HT-29 (cell line): ENCODE results near the gene GPLD1. TPM values are rescaled to one million over a fixed set of nuclear protein-coding genes. Genes with fewer than 3 reads are reported as not detected.
A peak's percentile ranks its signal among the peaks of the same experiment; 100 is the strongest.
"Not testable (repeated sequence)": the region's sequence is repeated elsewhere in the genome, so short reads cannot be mapped to it uniquely, and the experiment has no call there.

ENCODE experiments used
- DNase-seq: peaks from one replicate; pipeline ENCODE4 v3.0.0-alpha.2; 2015; ENCODE audit warnings: low spot score
- total RNA-seq: library from RNA; depleted of rRNA; stranded (reverse); fragments of >200 nt; shearing (Covaris generic); gene quantifications from 2 replicates; pipeline ENCODE4 v1.2.3, GENCODE V29; 2014; rRNA removed

The GPLD1 gene
- total RNA-seq = 0.10 and 0.26 TPM in 2 replicates

- DNase-seq = no peak
Observed at GRCh38 chr6:24489470-24489869, at the start of gene GPLD1. TSS of gene GPLD1 (minus strand) at chr6:24489578. CDS start at chr6:24489511, 67 bp downstream.

GRCh38 chr6:24537771-24538385 lies 48.5 kb upstream of the GPLD1 start:
- DNase-seq = no peak

GRCh38 chr6:24537082-24537699 lies 47.8 kb upstream of the GPLD1 start:
- no peak for DNase-seq

GRCh38 chr6:24536466-24536865 lies 47.1 kb upstream of the GPLD1 start:
- no peak for DNase-seq

GRCh38 chr6:24535210-24535609 lies 45.8 kb upstream of the GPLD1 start:
- no peak for DNase-seq

GRCh38 chr6:24534329-24534728 lies 45.0 kb upstream of the GPLD1 start:
- no peak for DNase-seq

GRCh38 chr6:24529985-24530384 lies 40.6 kb upstream of the GPLD1 start:
- DNase-seq = no peak

- DNase-seq = peak; percentile 60
Observed at GRCh38 chr6:24524805-24525204, 35.4 kb upstream of the GPLD1 start.

GRCh38 chr6:24524329-24524728 lies 35.0 kb upstream of the GPLD1 start:
- no peak for DNase-seq

- DNase-seq = no peak
Observed at GRCh38 chr6:24522228-24523176, 33.1 kb upstream of the GPLD1 start.

- peak; percentile 54 for DNase-seq
Observed at GRCh38 chr6:24520929-24521546, 31.7 kb upstream of the GPLD1 start.

GRCh38 chr6:24517659-24518543 lies 28.5 kb upstream of the GPLD1 start:
- DNase-seq = no peak

GRCh38 chr6:24513602-24514001 lies 24.2 kb upstream of the GPLD1 start:
- DNase-seq = no peak

- DNase-seq = not testable (repeated sequence)
Observed at GRCh38 chr6:24511976-24512375, 22.6 kb upstream of the GPLD1 start.

- DNase-seq = no peak
Observed at GRCh38 chr6:24506814-24507520, 17.6 kb upstream of the GPLD1 start.

- peak; percentile 75 for DNase-seq
Observed at GRCh38 chr6:24504649-24505586, 15.5 kb upstream of the GPLD1 start.

- no peak for DNase-seq
Observed at GRCh38 chr6:24504287-24504648, 14.9 kb upstream of the GPLD1 start.

- DNase-seq = peak; percentile 43
Observed at GRCh38 chr6:24501914-24502313, 12.5 kb upstream of the GPLD1 start.

GRCh38 chr6:24501374-24501773 lies 12.0 kb upstream of the GPLD1 start:
- no peak for DNase-seq
